IMR-90 (cell line): ENCODE data around the gene ALKBH3. TPM values are rescaled to one million over a fixed set of nuclear protein-coding genes. Genes with fewer than 3 reads are reported as not detected.

Experiments used
- ATAC-seq: fragments of 200-7000 bp; cut with Tn5 transposase; 2 replicates; pipeline ENCODE4 v1.9.1; 2020; ENCODE audit warnings: low read depth, mild to moderate bottlenecking, moderate library complexity
- BruUV-seq: library from RNA; stranded (reverse); fragments of 400-500 nt; replicated peaks from 2 replicates; lab custom pipeline; 2021; lab: Mats Ljungman, UMichigan
- CTCF ChIA-PET: fragments of 300-600 bp; formaldehyde crosslinking; extraction: SDS; loops from one replicate; lab custom pipeline; 2021; ENCODE audit warnings: antibody characterized with exemption; lab: Yijun Ruan, JAX
- POLR2A ChIA-PET: fragments of 300-600 bp; sonication (Branson Sonifier 250); formaldehyde crosslinking; loops from one replicate; lab custom pipeline; 2022; ENCODE audit warnings: antibody characterized with exemption; ENCODE audit not compliant: unreplicated experiment; lab: Charles Lee
- DNase-seq: peaks from one replicate; pipeline ENCODE4 v3.0.0; 2013
- H2AFZ ChIP-seq: replicated peaks from 2 replicates; pipeline ENCODE3; 2013; ENCODE audit warnings: low read length, mild to moderate bottlenecking; ENCODE audit not compliant: poor library complexity
- H2AK5ac ChIP-seq: 2 replicates; pipeline ENCODE4 v1.6.1; 2013; ENCODE audit warnings: low read depth, low read length, inconsistent platforms
- H2AK9ac ChIP-seq: replicated peaks from 2 replicates; pipeline ENCODE3; 2013; ENCODE audit warnings: mild to moderate bottlenecking, low read depth, low read length, moderate library complexity; ENCODE audit not compliant: poor library complexity
- H2BK120ac ChIP-seq: 2 replicates; pipeline ENCODE4 v1.6.1; 2013; ENCODE audit warnings: low read depth, low read length, inconsistent platforms
- H2BK15ac ChIP-seq: 3 replicates; pipeline ENCODE4 v1.6.1; 2013; ENCODE audit warnings: low read depth, low read length, inconsistent platforms
- H2BK20ac ChIP-seq: 2 replicates; pipeline ENCODE4 v1.6.1; 2013; ENCODE audit warnings: low read depth, mild to moderate bottlenecking, inconsistent platforms, low read length, moderate library complexity
- H2BK5ac ChIP-seq: 2 replicates; pipeline ENCODE4 v1.6.1; 2013; ENCODE audit warnings: mild to moderate bottlenecking, low read depth, low read length, inconsistent platforms; ENCODE audit not compliant: poor library complexity, severe bottlenecking
- H3K14ac ChIP-seq: replicated peaks from 2 replicates; pipeline ENCODE4 v1.6.1; 2013; ENCODE audit warnings: low read depth, low read length, inconsistent platforms
- H3K18ac ChIP-seq: 2 replicates; pipeline ENCODE4 v1.6.1; 2013; ENCODE audit warnings: low read depth, low read length, control low read depth
- H3K23ac ChIP-seq: 2 replicates; pipeline ENCODE4 v1.6.1; 2013; ENCODE audit warnings: low read depth, low read length, inconsistent platforms
- H3K27ac ChIP-seq: 2 replicates; pipeline ENCODE4 v1.5.1; 2013; ENCODE audit warnings: mild to moderate bottlenecking, control low read depth, low read length; ENCODE audit not compliant: insufficient read depth
- H3K27me3 ChIP-seq: 2 replicates; pipeline ENCODE4 v1.6.1; 2013; ENCODE audit warnings: low read length; ENCODE audit not compliant: control insufficient read depth, insufficient read depth
- H3K36me3 ChIP-seq: 2 replicates; pipeline ENCODE4 v1.6.1; 2013; ENCODE audit warnings: low read length, mixed read lengths; ENCODE audit not compliant: control insufficient read depth, insufficient read depth
- H3K4ac ChIP-seq: 2 replicates; pipeline ENCODE4 v1.6.1; 2013; ENCODE audit warnings: low read depth, low read length, inconsistent platforms
- H3K4me1 ChIP-seq: 2 replicates; pipeline ENCODE4 v1.6.1; 2013; ENCODE audit warnings: low read length, mixed read lengths; ENCODE audit not compliant: control insufficient read depth, insufficient read depth
- H3K4me2 ChIP-seq: 2 replicates; pipeline ENCODE4 v1.6.1; 2013; ENCODE audit warnings: low read depth, mild to moderate bottlenecking, control low read depth, low read length, moderate library complexity
- H3K4me3 ChIP-seq: 2 replicates; pipeline ENCODE4 v1.5.1; 2013; ENCODE audit warnings: low read depth, mild to moderate bottlenecking, control low read depth, low read length, moderate library complexity; ENCODE audit not compliant: insufficient read depth
- H3K56ac ChIP-seq: 2 replicates; pipeline ENCODE4 v1.6.1; 2013; ENCODE audit warnings: low read length, inconsistent platforms; ENCODE audit not compliant: insufficient read depth; ENCODE audit errors: extremely low read depth
- H3K79me1 ChIP-seq, 2 experiments: 2 replicates each; pipeline ENCODE4 v1.6.1; 2013; ENCODE audit warnings: low read length in 2 of 2, inconsistent platforms in 1 of 2, low read depth in 1 of 2
- H3K9ac ChIP-seq: 2 replicates; pipeline ENCODE4 v1.6.1; 2013; ENCODE audit warnings: low read depth, low read length, control low read depth
- H3K9me1 ChIP-seq: 2 replicates; pipeline ENCODE4 v1.6.1; 2013; ENCODE audit warnings: low read length, inconsistent platforms; ENCODE audit not compliant: insufficient read depth
- H3K9me3 ChIP-seq: 2 replicates; pipeline ENCODE4 v1.6.1; 2013; ENCODE audit warnings: low read length; ENCODE audit not compliant: control insufficient read depth, insufficient read depth
- H4K20me1 ChIP-seq: 2 replicates; pipeline ENCODE4 v1.6.1; 2013; ENCODE audit warnings: low read length, inconsistent platforms; ENCODE audit not compliant: insufficient read depth
- H4K5ac ChIP-seq: 2 replicates; pipeline ENCODE4 v1.6.1; 2013; ENCODE audit warnings: mild to moderate bottlenecking, low read depth, low read length, control low read depth
- H4K8ac ChIP-seq, 2 experiments: 2 replicates each; pipeline ENCODE4 v1.6.1; 2013; ENCODE audit warnings: low read depth in 2 of 2, low read length in 2 of 2, control low read depth in 1 of 2, inconsistent platforms in 1 of 2
- H4K91ac ChIP-seq: 2 replicates; pipeline ENCODE4 v1.6.1; 2013; ENCODE audit warnings: low read depth, low read length, inconsistent platforms; ENCODE audit not compliant: insufficient read depth
- BHLHE40 ChIP-seq: fragments of 150-350 bp; IDR thresholded peaks from 2 replicates; pipeline ENCODE4 v1.6.1; 2016; ENCODE audit warnings: mild to moderate bottlenecking, low read depth, low read length
- FOS ChIP-seq: fragments of 150-350 bp; IDR thresholded peaks from 2 replicates; pipeline ENCODE4 v1.6.1; 2016; ENCODE audit warnings: low read depth, low read length
- MAZ ChIP-seq: IDR thresholded peaks from 2 replicates; pipeline ENCODE4 v1.6.1; 2012; ENCODE audit warnings: low read depth, mild to moderate bottlenecking, low read length, improper control_type of control experiment, moderate library complexity, borderline replicate concordance
- SMC3 ChIP-seq: fragments of 150-350 bp; IDR thresholded peaks from 2 replicates; pipeline ENCODE4 v1.6.1; 2016; ENCODE audit warnings: low read depth, mild to moderate bottlenecking, antibody characterized with exemption, low read length, moderate library complexity
- WGBS, 2 experiments: methylation state at CpG; one replicate each; pipeline versions ENCODE4 v1.1.5 to v1.1.7; 2013; ENCODE audit warnings: missing lambda C conversion rate in 2 of 2; ENCODE audit not compliant: insufficient read length in 1 of 2; ENCODE audit errors: extremely low coverage in 2 of 2; 5-methylcytosine and 5-hydroxymethylcytosine counted together
- dilution Hi-C: fragments of 300-500 bp; cut with HindIII; formaldehyde crosslinking; loops from one replicate; pipeline ENCODE4 v1.14.3; 2018; ENCODE audit warnings: low sequenced_read_pairs; ENCODE audit not compliant: unreplicated experiment
- in situ Hi-C: fragments of 300-500 bp; cut with MboI; formaldehyde crosslinking; loops from 3 replicates; pipeline ENCODE4 v1.14.3; 2019; ENCODE audit warnings: low sequenced_read_pairs, inconsistent platforms, mixed read lengths
- intact Hi-C: fragments of 100-400 bp; cut with micrococcal nuclease; formaldehyde crosslinking; loops from 2 replicates; pipeline ENCODE4 v1.10.0; 2022
- polyA plus RNA-seq, 3 experiments: library from polyadenylated mRNA; depleted of rRNA; stranded (reverse); fragments of >200 nt; gene quantifications; 2 replicates each; pipeline ENCODE4 v1.2.3, GENCODE V29; 2012; ENCODE audit warnings: low replicate concordance in 1 of 3
- total RNA-seq: library from RNA; depleted of rRNA; stranded (reverse); fragments of >200 nt; gene quantifications from 2 replicates; pipeline ENCODE4 v1.2.3, GENCODE V29; 2012
- TF ChIP-seq, protein P1 (sequence below): conservative IDR thresholded peaks from 2 replicates; pipeline ENCODE4 v1.5.1; 2012; ENCODE audit warnings: mild to moderate bottlenecking, low read depth, low read length, improper control_type of control experiment

Gene ALKBH3
- total and polyA plus RNA-seq, 2 of the 4 experiments (the other 2 are of a cell fraction): 27.7 to 62.9 TPM

DNA sequence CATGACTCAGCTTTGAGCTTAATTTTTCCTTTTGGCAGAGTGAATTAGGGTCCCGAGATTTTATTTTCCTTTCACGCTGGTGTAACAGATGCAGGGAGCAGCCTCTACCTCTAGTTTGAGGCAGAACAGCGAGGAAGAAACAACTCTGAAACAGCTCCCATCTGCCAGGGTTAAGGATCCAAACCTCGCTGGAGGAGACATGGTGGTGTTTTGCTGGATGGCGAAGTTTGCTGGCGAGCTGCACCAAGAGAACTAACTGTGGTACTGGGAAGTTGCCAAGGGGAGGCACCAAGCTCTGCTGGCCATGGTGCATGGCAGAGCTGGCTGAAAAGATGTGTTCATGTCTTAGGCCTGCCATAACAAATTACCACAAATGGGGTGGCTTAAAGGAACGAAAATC, 7.6 kb upstream of the ALKBH3 start:
- Histone ChIP-seq H2AFZ (no peak overlapping the region), H3K56ac (no peak overlapping the region), H3K4me3 (no peak overlapping the region), H4K5ac (no peak overlapping the region), H3K18ac (no peak overlapping the region), H2AK5ac (no peak overlapping the region), H2BK15ac (no peak overlapping the region), H3K27me3 (peaks cover 14% of the 10 kb centered on the region), H4K8ac (no peak overlapping the region), H3K36me3 (no peaks in the 10 kb centered on the region), H3K14ac (no peak overlapping the region), H4K91ac (no peak overlapping the region), H2BK5ac (no peak overlapping the region), H3K79me1 (no peaks in the 10 kb centered on the region), H3K4ac (no peak overlapping the region), H3K4me1 (peaks cover 2% of the 10 kb centered on the region; the same call in 1 of the 2 replicates), H3K9me3 (no peaks in the 10 kb centered on the region), H2BK20ac (no peak overlapping the region), H2BK120ac (no peak overlapping the region), H3K27ac (no peak overlapping the region), H3K4me2 (no peak overlapping the region), H3K9ac (no peak overlapping the region), H3K9me1 (0 out of 2 replicates have a peak, but pooled peaks cover 2% of the 10 kb centered on the region), H2AK9ac (no peak overlapping the region), H3K23ac (no peak overlapping the region), H4K20me1 (no peaks in the 10 kb centered on the region)
- intact Hi-C loops: no loop called here
- 80% methylated on average over 2 of the region's 7 CpGs; no CpG with 5 or more reads in 1 of the 2 experiments for WGBS, 2 experiments
- ATAC-seq: no peak
- TF ChIP-seq SMC3 (no peak), MAZ (no peak), BHLHE40 (no peak), FOS (no peak)
- TF ChIP-seq, protein P1, sequence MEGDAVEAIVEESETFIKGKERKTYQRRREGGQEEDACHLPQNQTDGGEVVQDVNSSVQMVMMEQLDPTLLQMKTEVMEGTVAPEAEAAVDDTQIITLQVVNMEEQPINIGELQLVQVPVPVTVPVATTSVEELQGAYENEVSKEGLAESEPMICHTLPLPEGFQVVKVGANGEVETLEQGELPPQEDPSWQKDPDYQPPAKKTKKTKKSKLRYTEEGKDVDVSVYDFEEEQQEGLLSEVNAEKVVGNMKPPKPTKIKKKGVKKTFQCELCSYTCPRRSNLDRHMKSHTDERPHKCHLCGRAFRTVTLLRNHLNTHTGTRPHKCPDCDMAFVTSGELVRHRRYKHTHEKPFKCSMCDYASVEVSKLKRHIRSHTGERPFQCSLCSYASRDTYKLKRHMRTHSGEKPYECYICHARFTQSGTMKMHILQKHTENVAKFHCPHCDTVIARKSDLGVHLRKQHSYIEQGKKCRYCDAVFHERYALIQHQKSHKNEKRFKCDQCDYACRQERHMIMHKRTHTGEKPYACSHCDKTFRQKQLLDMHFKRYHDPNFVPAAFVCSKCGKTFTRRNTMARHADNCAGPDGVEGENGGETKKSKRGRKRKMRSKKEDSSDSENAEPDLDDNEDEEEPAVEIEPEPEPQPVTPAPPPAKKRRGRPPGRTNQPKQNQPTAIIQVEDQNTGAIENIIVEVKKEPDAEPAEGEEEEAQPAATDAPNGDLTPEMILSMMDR: no peak
- ChIA-PET CTCF (interaction anchor here (0.6 kb wide), 1 partner anchor 93 kb away, joined by 3 read pairs; no protein-coding TSS in a partner anchor), POLR2A (no interaction called here)
- dilution Hi-C loops: no loop called here
- BruUV-seq: no TSS peak
- in situ Hi-C loops: no loop called here
- DNase-seq: no peak
